ENCODE data around the gene ORC5.
"Not testable (repeated sequence)": the region's sequence is repeated elsewhere in the genome, so short reads cannot be mapped to it uniquely, and the experiment has no call there.

Gene ORC5

DNA sequence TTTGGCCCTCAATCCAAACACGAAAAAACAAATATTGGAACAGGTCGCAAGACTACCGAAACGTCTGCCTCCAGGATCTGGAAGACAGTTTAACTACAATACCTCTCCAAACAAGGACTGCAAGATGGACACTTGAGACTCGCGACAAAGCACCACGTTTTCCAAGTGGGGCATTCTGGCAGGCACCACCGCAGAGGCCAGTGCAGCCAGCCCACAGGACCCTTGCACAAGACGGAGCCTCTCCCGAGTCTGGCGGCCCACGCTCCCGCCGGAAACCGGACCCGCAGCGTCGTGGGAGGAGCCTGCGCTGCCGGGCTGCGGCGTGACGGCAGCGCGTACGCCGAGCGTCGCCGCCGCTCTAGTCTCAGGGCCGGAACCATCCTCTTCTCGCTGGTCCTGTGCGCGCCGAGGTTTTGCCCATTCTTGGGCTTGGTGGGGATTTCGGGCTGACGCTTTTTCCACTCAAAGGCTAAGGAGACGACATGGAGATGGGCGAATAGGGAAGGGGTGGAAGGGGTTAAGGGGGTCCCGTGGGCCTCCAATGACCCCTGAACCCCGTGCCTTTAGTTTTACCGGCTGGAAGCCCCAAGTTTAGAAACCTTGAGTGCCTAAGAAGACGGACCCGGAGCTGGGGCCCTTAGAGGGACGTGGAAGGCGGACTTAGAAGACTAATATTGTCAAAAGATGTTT is at the start of gene ORC5:
Gene ORC5 (minus strand): TSS at position 283 of the 690 bp plus-strand sequence. CDS start 109 bp downstream, at position 174.
- peak; percentile 43 to 46 for DNase-seq (ENCODE audit: low read depth in 2 of 2)

DNA sequence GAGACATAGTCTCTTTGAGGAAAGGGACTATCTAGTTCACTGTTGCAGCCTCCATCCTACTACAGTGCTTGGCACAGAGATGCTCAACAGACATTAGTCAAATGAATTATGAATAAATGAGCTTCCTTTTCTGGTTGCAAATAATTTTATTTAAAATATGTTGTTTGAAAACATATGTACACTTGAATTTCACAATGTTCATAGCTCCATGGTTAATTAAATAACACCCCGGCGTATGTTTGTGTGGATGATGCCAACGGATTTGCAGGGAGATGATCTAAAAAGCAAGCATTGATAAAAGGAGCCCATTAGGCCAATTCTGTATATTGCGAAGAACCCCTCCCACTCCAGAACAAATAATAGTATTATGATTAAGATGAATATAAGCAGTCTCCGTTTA is 47.8 kb upstream of the ORC5 start:
- DNase-seq (ENCODE audit: low read depth in 2 of 2): no peak

DNA sequence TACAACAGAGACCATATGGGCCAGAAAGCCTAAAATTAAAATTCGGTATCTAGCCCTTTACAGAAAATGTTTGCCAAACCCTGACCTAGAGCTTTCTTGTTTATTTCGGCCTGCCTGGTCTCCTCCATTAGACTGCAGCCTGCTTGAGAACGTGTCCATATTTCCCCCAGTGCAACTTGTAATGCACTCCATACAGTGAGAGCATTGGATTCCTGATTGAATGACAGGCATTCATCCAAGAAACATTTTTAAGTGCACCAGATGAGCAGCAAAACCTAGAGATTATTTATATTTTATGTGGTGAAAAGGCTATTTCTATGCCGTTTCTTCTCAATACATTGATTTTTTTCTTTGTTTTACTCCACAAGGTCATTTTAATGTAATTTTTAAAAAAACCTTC is 47.4 kb upstream of the ORC5 start:
- DNase-seq (ENCODE audit: low read depth in 2 of 2): no peak

DNA sequence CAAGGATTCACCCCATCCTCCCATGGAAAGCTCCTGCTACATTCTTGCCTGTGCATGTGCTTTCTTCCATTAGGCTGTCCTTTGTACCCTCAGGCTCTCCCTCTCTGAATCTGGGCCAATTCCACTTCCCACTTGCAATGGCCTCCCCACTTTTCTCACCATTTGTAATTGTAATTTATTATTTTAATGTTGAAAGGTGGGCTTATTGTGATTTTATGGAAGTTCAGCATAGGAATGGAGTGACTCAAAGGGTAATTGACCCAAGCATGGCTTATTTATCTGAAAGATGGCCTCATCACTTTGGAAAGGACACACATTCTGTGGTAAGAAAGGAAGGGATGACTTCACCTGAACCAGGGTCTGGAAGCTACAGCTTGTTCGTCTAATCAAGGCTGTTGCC is 46.9 kb upstream of the ORC5 start:
- no peak for DNase-seq (ENCODE audit: low read depth in 2 of 2)

DNA sequence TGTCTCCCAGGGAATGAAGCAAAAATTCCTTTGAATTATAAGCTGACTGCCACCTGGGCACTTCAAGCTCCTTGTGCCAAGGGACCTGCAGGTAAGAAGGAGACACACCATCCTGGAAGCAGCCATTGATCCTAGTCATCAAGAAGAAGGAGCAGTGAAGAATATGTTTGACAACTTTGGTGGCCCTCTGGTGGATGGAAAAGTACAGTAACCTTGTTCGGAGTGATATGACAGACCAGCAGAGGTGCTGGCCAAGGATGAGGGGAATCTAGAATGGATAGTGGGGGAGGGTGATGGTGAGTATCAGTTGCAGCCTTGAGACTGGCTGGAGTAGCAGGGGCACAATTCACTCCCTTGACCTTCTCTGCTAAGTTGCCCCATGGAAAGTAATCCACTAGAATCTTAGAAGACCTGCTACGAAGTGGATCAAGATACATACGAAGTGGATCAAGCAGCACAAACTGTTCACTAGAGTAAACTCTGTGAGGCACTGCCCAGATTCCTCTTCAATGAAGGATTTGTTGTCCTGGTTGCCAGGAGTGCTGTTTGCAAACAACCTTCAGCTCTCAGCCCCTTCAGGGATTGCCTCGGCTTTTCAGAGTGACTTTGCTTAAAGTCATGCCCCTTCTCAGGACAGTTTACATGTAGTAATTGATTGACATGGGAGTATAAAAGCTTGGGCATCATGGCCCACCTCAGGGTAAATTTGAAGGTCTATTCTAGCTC is 44.8 kb upstream of the ORC5 start:
- DNase-seq (ENCODE audit: low read depth in 2 of 2): no peak

DNA sequence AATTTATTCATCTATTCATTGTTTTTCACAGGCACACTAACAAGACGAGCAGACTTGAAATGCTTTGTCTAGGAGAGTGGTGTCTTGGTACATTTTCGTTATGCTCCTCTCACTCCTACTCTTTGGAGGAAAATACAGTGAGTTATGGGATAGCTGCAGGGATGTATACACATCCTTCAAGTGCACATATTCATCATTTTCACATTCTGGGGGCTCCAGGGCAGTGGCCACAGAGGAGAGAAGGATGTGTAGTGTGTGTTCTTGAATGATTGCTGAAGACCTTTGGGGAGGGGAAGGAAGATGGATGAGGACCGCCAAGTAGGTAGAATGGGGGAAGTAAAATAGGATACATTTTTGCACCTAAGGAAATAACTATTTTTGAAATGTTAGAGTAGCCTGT is 34.8 kb upstream of the ORC5 start:
- no peak for DNase-seq (ENCODE audit: low read depth in 2 of 2)

DNA sequence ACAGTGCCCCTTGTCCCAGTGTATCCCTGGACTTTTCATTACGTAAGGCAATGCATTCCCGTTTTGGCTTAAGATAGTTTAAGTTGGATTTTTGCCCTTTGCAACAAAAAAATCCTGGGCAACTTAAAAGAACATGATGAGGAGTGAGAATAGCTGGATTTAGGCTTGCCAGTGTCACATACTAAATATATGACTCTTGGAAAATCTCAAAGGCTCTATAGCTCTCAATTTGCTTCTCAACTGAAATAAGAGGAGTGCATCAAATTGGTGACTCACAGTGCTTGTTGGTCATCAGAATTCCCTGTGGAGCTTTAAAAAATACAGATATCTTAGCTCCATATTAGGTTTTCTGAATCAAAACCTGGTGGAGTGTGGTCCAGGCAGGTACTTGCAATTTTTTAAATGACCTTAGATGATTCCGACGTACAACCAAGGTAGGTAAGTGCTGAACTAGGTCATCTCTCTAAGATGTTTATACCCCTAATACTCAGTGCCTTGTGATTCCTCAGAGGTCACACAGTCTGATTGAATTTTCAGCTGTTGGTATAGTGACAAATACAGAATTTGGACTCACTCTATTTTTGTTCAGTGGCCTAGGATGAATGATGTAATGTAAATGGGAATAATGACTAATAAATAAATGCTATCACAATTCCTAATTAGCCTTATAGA is 33.9 kb upstream of the ORC5 start:
- DNase-seq (ENCODE audit: low read depth in 2 of 2): no peak

DNA sequence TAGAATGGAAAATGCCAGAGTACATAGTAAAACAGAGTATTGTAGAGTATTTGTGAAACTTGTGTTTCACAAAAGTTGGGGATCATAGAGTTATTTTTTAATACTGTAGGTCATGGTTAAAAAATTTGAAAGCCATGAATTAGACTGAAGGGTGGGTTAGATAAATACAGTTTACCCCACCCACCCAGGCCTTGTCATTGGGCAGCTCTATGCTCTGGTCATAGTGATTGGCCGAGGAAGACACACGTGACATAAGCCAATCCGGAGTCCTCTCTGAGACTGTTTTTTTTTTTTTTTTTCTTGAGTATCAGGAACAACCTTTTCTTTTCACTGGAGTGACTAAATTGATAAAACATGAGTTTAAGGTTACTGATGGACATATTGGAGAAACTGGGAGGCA is 33.3 kb upstream of the ORC5 start:
- DNase-seq (ENCODE audit: low read depth in 2 of 2): no peak

DNA sequence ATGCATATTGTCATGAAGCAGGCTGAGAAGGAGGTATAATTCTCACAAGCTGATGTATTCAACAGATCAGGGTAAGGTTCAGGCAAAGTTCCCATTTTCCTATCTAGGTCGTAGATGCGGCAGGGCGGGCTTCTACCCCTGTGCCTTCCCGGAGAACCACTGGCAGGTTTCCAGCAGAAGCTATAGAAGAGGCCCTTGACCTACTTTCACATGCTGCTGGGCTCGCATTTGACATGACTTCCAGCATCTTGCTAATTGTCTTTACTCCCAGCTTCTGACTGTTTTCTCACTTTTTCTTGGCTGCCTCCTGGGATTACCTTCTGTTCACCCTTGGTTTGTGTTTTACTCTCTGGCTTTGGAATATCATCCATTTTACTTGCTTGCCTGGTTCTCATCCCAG is 32.6 kb upstream of the ORC5 start:
- no peak for DNase-seq (ENCODE audit: low read depth in 2 of 2)

DNA sequence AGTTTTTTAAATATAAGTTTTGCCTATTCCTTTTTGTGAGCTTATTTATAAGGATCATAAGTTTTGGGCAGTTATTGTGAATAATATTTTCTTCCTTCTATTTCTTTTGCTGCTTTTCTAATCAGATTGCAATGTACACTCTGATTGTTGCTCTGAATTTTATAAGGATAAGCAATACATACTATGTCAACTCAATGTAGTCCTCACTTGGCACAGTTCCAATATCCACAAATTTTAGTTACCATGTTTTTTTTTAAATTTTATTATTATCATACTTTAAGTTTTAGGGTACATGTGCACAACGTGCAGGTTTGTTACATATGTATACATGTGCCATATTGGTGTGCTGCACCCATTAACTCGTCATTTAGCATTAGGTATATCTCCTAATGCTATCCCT is 27.2 kb upstream of the ORC5 start:
- DNase-seq (ENCODE audit: low read depth in 2 of 2): not testable (repeated sequence)

DNA sequence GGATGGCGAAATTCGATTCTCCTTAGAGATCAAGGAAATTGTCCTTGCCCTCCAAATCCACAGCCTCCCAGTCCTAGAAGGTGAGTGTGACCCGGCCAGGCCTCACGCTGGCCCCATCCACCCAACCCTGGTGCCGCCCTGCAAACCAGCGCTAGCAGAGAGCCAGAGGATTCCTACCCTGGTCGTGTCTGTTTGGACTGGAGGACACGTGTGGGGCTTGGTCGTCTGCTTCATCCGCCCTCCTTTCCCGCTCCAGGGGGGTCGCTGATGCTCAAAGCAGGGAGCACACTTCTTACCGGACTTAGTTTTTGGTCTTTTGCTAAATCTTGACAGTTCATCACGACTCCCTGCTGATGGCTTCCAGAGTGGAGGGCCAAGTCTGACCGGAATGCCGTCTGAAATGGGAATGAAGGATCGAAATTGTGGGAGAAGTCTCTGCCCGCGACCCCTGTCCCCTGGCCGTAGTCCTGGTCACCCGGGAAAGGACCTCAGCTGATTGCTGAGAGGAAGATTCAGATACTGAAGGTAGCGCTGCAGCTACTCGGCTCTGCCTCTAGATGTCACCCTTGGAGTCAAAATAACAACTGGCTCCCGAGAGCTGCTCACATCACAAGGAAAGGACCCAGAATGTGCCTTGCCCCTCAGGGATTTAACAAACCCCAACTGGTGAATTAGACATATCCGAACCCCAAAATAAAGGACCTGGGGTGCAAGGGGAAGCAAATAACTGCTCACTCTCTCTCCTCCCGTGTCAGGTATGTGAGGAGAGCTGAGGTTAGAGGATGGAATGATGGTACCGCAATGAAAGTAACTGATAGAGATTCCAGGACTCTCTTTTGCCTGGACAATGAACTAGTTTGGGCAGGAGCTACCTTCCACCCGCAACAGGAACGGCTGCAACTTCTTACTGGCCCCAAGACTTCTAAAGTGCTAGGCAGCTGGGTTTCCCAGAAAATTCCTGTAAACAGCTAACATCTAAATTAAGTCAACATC is 23.5 kb upstream of the ORC5 start:
- no peak for DNase-seq (ENCODE audit: low read depth in 2 of 2)

DNA sequence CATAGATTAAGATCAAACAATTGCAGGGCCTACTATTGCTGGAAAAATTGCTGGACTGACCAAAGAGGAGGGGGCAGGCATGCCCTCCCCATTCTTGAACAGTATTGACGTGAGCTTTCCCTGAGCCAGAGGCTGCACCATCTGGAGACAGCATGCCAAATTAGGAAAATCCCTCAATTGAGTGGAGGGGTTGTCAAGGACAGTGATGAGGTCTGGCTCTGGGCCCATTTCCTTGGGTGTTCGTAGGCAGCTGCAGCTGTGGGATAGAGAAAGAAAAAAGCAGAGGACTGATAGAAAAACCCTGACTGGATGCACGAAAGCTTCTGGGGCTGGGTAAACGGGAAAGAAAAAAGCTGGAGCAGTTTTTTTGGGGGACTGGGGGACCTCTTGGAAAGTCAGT is 22.8 kb upstream of the ORC5 start:
- DNase-seq (ENCODE audit: low read depth in 2 of 2): no peak

DNA sequence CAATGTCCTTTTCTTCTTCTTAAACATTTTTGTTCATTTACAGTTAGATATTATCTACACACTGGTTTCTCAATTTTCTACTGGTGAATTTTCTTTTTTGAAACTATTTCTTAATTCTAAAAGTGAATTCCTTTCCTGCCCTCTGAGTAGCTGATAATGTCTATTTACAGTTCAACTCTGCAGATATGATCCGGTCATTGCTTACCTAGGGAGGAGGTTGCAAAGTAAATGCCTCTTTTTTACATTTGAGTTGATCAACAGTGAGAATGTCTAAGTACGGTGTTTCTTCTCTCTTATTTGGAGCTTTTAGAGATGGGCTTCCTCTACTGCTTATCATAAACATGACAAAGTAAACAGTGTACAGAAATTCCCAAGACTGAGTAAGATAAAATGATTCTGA is 20.6 kb upstream of the ORC5 start:
- no peak for DNase-seq (ENCODE audit: low read depth in 2 of 2)

DNA sequence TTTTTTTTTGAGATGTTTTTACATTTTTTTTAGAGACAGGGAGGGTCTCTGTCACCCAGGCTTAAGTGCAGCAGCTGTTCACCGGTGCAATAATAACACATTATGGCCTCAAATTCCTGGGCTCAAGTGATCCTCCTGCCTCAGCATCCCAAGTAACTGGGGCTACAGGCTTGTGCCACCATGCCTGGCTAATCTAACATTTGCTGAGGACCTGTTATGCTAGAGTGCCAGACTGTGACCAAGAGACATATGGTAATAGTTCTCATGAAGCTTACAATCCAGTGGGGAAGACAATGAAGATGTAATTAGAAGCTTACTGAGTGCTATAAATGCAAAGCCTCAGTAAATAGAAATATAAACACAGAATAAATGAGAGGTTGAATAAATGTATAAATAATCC is 17.6 kb upstream of the ORC5 start:
- no peak for DNase-seq (ENCODE audit: low read depth in 2 of 2)

DNA sequence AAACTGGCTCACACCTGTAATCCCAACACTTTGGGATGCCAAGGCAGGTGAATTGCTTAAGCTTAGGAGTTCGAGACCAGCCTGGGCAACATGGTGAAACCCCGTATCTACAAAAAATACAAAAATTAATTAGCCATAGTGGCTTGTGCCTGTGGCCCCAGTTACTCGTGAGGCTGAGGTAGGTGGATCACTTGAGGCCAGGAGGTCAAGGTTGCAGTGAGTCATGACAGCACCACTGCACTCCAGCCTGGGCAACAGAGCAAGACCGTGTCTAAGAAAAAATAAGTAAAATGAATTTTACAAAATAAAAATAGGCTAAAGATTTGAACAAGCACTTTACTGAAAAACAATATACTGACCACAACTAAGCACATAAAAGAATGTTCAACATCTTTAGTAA is 9.8 kb upstream of the ORC5 start:
- DNase-seq (ENCODE audit: low read depth in 2 of 2): no peak

DNA sequence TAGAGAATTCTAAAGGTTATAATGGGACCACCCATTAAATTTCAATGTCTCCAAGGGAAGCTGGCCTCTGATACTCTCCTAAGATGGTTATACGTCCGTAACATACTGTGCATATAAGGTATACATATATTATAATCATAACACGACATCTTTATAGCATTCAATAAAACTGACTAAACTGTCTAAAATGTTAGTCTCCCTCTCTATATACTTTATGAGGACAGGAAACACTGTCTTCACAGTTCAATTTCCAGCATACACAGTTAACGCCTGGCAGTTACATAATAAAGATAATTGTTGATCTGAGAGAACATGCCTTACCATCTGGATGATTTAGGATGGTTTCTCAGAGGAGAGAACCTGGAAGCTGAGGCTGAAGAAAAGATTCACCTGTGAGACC is 1.2 kb upstream of the ORC5 start:
- no peak for DNase-seq (ENCODE audit: low read depth in 2 of 2)

DNA sequence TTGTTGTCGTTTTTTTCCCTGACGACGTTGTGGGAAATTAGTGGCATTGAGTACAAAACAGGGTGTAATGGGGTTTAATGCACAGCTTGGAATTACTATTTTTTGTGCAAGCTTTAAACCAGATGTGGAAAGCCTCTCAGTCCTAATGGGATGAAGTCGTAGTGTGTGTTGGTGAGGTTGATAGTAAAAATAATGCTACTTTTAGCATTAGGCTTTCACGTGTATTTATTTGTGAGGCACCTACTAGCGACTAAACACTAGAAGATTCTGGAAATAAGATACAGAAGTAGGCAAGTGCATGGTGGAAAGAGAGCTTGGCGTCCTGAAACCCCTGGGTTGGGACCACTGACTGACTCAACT is 588 bp upstream of the ORC5 start:
- no peak for DNase-seq (ENCODE audit: low read depth in 2 of 2)

DNA sequence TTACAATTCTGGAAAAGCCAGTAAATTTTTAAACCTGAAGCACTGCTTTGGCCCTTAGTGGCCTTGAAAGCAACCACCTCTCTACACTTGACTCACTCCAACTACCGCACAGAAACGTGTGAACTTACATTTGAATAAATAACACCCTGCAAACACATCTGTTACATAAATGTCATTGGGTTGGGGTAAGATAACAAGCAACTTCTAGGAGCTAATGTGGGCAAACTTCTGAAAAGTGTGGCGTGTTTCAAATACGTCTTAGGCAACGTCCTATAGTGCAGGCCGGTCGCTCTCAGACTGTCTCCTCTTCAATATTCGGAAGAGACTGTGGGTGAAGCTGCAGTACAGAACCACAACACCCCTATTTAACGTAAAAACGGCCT is 474 bp downstream of the ORC5 start:
- no peak for DNase-seq (ENCODE audit: low read depth in 2 of 2)

DNA sequence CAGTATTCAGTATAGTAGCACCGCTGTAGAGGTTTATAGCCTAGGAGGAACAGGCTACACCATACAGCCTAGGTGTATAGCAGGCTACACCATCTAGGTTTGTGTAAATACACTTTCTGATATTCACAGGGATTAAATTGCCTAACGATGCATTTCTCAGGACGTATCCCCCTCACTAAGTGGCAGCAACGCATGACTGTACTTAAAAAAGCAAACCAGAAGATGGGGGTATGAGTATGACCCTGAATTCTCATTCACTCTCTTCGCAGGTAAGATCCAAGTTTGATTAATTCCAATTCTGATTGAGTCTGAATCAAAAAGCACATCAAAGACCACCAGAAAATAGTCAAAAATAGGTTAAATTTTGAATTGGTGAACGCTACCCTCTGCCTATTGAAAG is 972 bp downstream of the ORC5 start:
- DNase-seq (ENCODE audit: low read depth in 2 of 2): no peak

DNA sequence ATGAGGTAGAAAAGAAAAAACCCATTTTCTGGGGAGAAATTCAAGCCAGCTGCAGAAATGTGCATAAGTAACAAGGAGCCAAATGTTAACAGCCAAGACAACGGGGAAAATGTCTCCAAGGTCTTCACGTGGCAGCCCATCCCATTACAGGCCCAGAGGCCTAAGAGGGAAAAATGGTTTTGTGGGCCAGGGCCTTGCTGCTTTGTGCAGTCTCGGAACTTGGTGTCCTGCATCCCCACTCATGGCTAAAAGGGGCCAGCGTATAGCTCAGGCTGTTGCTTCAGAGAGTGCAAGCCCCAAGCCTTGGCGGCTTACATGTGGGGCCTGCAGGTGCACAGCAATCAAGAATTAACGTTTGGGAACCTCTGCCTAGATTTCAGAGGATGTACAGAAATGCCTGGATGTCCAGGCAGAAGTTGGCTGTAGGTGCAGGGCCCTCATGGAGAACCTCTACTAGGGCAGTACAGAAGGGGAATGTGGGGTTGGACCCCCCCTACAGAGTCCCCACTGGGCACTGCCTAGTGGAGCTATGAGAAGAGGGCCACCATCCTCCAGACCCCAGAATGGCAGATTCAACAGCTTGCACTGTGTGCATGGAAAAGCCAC is 9.0 kb downstream of the ORC5 start:
- DNase-seq (ENCODE audit: low read depth in 2 of 2): no peak

DNA sequence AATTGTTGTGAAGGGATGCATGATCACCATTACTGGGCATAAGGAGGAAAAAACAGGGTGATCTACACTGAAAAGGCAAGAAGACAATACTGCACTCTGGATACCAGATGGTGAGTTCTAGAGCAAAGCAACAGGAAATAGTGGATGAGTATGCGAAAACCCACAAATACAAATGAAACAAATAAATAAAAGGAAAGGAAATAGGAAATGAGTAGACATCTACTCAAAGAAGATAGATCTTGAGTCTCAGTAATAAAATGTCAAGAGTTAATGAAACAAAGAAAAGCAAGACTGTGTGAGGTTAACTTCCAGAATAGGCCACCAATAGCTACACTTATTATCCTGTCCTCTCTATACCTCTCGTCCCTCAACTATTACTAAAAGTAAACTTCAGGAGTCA is 11.7 kb downstream of the ORC5 start:
- no peak for DNase-seq (ENCODE audit: low read depth in 2 of 2)

DNA sequence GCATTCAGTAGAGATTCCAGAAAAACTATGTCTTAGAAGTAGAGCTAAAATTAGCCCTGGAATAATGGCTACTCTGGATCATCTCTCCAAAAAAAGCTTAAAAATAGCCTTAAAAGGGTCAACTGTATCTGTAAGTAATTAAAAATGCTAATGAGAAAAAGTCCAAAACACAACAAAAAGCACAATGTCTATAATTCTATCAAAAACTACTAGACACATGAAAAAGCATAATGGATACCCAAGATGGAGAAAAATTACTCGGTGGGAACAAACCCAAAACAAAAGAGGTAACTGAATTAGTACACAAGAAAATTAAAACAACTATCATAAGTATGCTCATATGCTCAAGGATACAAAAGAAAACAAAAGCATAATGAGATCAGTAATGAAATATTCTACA is 15.4 kb downstream of the ORC5 start:
- DNase-seq (ENCODE audit: low read depth in 2 of 2): no peak

Data from stimulated activated CD8-positive, alpha-beta memory T cell treated with anti-CD3 and anti-CD28 coated beads, Interleukin-2, amount 100 ng/mL, for 1 hour (primary cell).